Neuron (in vitro differentiated cells): ENCODE data around the gene TXNL1.

Source experiments
- H2AFZ ChIP-seq: one replicate; pipeline ENCODE4 v1.6.1; 2013; ENCODE audit warnings: low read depth, mild to moderate bottlenecking, inconsistent platforms, low read length, moderate library complexity
- H3K27me3 ChIP-seq: one replicate; pipeline ENCODE4 v1.6.1; 2013; ENCODE audit warnings: low read length; ENCODE audit not compliant: insufficient read depth
- H3K36me3 ChIP-seq: one replicate; pipeline ENCODE4 v1.6.1; 2013; ENCODE audit warnings: low read length; ENCODE audit not compliant: insufficient read depth
- H3K4me1 ChIP-seq: one replicate; pipeline ENCODE4 v1.6.1; 2013; ENCODE audit warnings: low read length; ENCODE audit not compliant: insufficient read depth
- H3K4me3 ChIP-seq: 2 replicates; pipeline ENCODE4 v1.5.1; 2013; ENCODE audit warnings: mild to moderate bottlenecking, low read length, moderate library complexity
- H3K9me3 ChIP-seq: one replicate; pipeline ENCODE4 v1.6.1; 2013; ENCODE audit warnings: low read length

TXNL1 gene

DNA sequence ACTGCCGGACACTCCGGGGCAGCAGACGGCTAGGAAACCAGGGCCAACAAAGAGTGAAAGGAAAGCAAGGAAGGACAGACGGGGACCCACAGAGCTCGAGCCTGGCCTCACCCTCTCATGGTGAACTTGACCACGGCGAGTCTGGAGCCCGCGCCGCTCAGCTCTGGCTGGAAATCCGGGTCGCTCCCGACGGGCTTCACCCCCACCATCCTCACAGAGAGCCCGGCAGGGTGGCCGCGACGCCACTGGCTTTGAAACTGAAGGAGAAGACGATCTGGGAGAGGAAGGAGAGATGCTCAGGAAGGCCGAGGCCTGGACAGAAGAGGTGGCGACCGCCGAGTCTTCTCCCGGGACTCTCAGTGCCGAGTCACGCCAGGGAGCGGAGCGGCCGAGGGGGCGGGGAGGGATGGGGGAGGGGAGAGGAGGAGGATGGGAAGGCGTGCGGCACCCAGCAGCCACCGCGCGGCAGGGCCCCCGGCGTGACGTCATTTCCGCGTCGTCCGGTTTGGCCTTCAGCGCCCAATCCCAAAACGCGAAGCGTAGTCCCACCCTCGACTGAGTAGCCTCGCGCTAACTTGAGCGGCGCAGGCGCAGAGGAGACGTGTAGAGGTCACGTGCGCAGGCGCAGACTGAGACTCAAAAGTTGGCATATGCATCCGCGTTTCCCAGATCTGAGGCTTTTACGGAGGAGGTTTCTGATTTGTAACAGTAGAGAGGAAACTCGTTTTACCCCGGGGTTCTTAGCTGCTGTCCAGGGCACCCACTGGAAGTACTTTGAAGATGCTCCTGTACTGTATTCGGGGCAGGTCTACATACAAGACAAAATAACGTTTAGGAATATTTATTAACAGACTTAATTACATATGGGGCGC, at the start of gene TXNL1:
TSS of gene TXNL1 (minus strand) at position 361 of the 872 bp plus-strand sequence. CDS start at position 209, 152 bp downstream.
- H3K27me3 ChIP-seq, result no peaks in the 10 kb centered on the region

DNA sequence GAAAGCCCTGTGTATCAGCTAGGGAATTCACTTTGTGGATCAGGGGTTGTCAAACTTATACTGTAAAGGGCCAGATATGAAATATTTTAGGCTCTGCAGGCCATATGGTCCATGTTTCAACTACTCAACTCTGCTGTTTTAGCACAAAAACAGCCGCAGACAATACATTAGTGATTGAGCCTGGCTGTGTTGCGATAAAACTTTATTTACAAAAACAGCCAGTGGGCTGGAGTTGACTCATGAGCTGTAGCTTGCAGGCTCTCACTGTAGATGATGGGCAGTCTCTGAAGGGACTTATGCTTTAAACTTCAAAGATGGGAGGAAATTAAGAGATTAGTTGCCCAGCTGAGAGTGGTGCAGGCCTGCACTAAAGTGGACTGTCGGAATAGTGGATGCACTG, 45.9 kb upstream of the TXNL1 start:
- no peaks in the 10 kb centered on the region for H3K4me1 ChIP-seq

More for the DNA sequence above, at the start of gene TXNL1:
- H2AFZ ChIP-seq, result peak within 1 kb of the TSS; percentile 89
- H3K9me3 ChIP-seq, result no peaks in the 10 kb centered on the region
- H3K4me1 ChIP-seq, result peaks cover 16% of the 10 kb centered on the region
- peaks cover 10% of the 10 kb centered on the region for H3K36me3 ChIP-seq
- H3K4me3 ChIP-seq, result peak within 1 kb of the TSS; percentile 94

DNA sequence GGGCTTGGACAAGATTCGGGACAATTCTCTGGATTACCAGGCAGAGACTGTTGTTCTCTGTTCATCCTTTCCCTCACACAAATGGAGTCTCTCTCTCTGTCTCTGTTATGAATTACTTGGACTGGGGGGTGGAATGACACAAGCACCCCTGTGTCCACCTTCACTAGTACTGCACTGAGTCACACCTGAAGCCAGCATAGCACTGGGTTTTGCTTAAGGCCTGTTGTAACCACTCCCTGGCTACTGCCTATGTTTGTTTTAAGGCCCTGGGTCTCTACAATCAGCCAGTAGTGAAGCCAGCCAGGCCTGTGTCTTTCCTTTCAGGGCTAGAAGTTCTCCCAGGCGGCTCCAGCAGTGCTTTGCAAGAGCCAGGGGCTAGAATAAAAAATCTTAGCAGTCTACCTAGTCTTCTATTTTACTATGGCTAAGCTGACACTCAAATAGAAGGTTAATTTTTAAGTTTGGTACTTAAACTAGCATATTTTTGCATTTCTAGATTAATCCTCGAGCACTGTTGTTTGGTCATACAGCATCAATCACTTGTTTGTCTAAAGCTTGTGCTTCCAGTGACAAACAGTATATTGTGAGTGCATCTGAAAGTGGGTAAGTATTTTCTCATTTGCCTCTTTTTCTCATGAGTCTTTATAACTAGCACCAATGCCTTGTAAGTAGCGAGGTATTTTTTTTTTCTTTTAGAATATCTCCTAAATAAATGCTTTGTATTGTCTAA, 40.6 kb upstream of the TXNL1 start:
- H2AFZ ChIP-seq, result no peak overlapping the region
- H3K9me3 ChIP-seq, result no peaks in the 10 kb centered on the region
- no peaks in the 10 kb centered on the region for H3K4me1 ChIP-seq
- H3K27me3 ChIP-seq, result no peaks in the 10 kb centered on the region
- H3K36me3 ChIP-seq, result peaks cover 3% of the 10 kb centered on the region
- no peak overlapping the region for H3K4me3 ChIP-seq

More for the DNA sequence above, 45.9 kb upstream of the TXNL1 start:
- no peak overlapping the region for H3K4me3 ChIP-seq
- no peaks in the 10 kb centered on the region for H3K36me3 ChIP-seq
- H3K9me3 ChIP-seq, result no peaks in the 10 kb centered on the region
- H3K27me3 ChIP-seq, result no peaks in the 10 kb centered on the region
- H2AFZ ChIP-seq, result no peak overlapping the region

DNA sequence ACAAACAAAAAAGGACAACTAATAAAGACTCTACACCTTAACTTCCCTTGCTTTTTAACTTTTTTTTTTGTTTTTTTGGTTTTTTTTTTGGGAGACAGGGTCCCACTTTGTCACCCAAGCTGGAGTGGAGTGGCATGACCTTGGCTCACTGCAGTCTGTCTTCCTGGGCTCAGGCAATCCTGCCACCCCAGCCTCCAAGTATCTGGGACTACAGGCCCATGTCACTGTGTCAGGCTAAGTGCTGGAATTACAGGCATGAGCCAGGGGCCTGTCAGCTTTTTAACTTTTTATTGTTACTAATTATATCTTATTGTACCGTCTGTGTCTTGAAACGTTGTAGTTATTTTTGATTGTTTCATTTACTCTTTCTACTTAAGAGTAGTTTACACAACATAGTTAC, 38.2 kb upstream of the TXNL1 start:
- peaks cover 3% of the 10 kb centered on the region for H3K36me3 ChIP-seq
- H3K9me3 ChIP-seq, result no peaks in the 10 kb centered on the region
- H3K4me3 ChIP-seq, result no peak overlapping the region
- H3K27me3 ChIP-seq, result no peaks in the 10 kb centered on the region
- no peaks in the 10 kb centered on the region for H3K4me1 ChIP-seq
- no peak overlapping the region for H2AFZ ChIP-seq

DNA sequence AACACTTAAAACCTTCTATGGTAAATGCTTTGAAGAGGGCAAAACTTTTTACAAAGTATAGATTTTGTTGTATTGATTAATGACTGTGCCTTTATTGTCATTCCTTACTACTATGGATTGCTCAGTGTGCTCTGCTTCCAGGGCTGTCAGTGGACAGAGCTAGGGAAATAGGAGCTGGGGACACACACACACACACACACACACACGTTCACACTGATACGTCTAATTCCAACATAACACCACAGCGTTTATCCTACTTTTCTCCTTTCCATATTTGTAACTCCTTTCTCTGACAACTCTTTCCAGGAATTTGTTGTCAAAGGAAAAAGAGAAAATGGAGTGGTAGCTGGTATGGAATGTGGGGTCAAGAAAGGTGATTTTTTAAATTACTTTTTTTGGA, 34.6 kb upstream of the TXNL1 start:
- Histone ChIP-seq H3K4me3 (no peak overlapping the region), H3K4me1 (peaks cover 4% of the 10 kb centered on the region), H3K36me3 (peaks cover 3% of the 10 kb centered on the region), H2AFZ (no peak overlapping the region), H3K27me3 (no peaks in the 10 kb centered on the region), H3K9me3 (no peaks in the 10 kb centered on the region)

DNA sequence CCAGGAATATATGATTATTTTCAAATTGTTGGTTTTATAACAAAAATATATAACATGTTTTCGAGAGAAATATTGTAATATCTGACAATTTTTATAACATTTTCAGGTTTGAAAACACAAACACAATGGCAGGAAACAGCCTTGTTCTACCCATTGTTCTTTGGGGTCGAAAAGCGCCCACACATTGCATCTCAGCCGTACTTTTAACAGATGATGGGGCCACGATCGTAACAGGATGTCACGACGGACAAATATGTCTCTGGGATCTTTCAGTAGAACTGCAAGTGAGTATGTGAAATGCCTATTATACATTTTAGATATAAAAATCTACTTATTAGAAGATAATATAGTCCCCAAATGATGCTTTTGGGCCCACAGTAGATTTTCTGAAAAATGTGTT, 34.0 kb upstream of the TXNL1 start:
- H3K27me3 ChIP-seq, result no peaks in the 10 kb centered on the region
- H3K36me3 ChIP-seq, result peaks cover 3% of the 10 kb centered on the region
- no peak overlapping the region for H2AFZ ChIP-seq
- H3K9me3 ChIP-seq, result no peaks in the 10 kb centered on the region
- peaks cover 4% of the 10 kb centered on the region for H3K4me1 ChIP-seq
- H3K4me3 ChIP-seq, result no peak overlapping the region

DNA sequence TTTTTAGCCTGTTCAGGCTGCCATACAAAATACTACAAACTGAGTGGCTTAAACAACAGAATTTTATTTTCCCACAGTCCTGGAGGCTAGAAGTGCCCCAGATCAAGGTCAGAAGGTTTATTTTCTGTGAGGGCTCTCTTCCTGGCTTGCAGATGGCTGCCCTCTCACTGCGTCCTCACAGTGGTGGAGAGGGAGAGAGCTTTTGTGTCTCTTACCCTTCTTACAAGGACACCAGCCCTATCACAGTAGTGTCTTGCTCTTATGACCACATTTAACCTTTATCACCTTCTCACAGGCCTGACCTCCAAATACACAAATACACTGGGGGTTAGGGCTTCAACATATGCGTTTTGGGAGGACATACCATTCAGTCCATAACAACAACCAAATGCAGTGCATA, 24.5 kb upstream of the TXNL1 start:
- Histone ChIP-seq H3K27me3 (no peaks in the 10 kb centered on the region), H3K4me3 (no peak overlapping the region)

DNA sequence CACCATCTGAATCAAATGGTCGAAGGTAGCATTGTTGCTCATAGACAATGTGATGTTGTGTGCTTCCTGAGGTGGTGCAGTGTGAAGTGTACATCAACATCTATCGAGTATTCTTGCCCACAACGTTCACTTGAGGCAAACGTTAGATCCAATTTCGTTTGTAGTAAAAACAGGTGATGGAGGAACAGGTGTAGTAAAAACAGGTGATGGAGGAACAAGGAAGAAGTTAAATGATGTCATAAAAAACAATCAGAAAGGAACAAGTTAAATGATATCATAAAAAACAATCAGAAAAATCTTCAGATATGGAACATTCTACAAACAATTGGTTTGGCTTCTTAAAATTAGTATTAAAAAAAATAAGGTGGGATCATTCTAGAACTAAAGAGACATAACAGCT, 24.1 kb upstream of the TXNL1 start:
- Histone ChIP-seq H3K4me1 (no peaks in the 10 kb centered on the region), H2AFZ (no peak overlapping the region), H3K9me3 (peaks cover 2% of the 10 kb centered on the region), H3K27me3 (no peaks in the 10 kb centered on the region), H3K36me3 (no peaks in the 10 kb centered on the region), H3K4me3 (no peak overlapping the region)

More for the DNA sequence above, 24.5 kb upstream of the TXNL1 start:
- peaks cover 2% of the 10 kb centered on the region for H3K9me3 ChIP-seq
- no peaks in the 10 kb centered on the region for H3K36me3 ChIP-seq
- H2AFZ ChIP-seq, result no peak overlapping the region
- no peaks in the 10 kb centered on the region for H3K4me1 ChIP-seq

DNA sequence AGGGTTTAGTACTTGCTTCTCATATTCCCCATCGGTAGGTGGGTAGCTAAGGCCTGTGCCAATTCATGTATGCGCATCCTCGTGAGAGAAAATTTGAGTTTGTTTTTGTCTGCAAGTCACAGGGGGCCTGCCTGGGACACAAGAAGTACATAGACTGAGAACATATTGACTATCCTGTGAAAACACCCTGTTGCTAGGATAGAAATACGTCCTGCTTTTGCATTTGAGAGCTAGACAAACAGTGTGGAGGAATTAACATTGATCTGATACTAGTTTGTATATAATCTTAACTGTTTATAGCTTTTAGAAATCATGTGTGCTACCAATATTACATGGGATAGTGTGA, 23.6 kb upstream of the TXNL1 start:
- Histone ChIP-seq H3K9me3 (peaks cover 2% of the 10 kb centered on the region), H3K36me3 (no peaks in the 10 kb centered on the region), H3K27me3 (no peaks in the 10 kb centered on the region), H3K4me1 (no peaks in the 10 kb centered on the region), H2AFZ (no peak overlapping the region), H3K4me3 (no peak overlapping the region)

DNA sequence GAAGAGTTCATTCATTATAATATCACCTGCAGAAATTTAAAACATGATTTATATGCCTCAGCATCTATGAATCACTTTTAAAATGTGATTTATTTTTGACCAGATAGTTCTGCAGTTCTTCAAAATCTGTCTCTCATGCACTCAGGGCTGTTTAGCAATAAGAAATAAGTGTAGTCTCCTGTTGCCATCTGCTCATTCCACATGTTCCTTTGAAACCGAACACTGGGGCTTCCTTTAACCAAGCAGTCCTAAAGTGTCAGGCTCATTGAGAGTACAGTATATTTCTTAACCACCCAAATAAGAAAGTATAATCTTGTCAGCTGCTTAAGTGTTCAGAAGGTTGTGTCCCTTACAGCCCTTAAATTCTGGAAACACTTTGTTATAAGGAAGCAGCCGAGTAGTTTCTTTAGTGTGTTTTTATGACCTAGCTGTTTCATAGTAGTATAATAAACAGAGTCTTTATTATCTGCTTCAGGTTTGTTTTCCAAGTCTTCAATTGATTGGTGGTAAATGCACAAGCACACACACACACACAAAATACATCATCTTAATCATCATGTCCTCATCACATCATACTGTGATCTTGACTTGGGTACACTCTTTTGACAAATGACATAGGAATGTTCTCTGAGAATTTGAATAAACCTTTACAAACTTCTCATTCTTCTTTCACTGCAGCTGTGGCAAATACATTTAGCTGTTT, 23.1 kb upstream of the TXNL1 start:
- no peak overlapping the region for H2AFZ ChIP-seq
- no peaks in the 10 kb centered on the region for H3K27me3 ChIP-seq
- H3K36me3 ChIP-seq, result no peaks in the 10 kb centered on the region
- no peaks in the 10 kb centered on the region for H3K4me1 ChIP-seq
- peaks cover 2% of the 10 kb centered on the region for H3K9me3 ChIP-seq
- H3K4me3 ChIP-seq, result no peak overlapping the region

DNA sequence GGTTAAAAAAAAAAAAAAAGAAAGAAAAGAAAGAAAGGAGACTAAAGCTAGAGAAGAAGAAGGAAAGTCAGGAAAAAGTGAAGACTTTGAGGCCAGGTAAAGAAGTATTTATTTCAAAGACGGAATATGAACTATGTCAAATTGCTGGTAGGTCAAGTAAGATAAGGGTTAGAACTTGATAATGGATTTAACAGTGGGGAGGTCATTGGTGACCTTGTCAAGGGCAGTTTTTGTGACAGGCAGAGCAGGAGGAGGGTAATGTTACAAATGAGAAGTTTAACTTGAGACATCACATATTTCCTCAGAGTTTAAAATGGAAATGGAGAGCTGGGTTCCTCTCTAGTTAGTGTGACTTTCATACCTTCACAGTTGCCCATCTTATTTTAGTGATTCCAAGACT, 22.3 kb upstream of the TXNL1 start:
- no peaks in the 10 kb centered on the region for H3K27me3 ChIP-seq
- H2AFZ ChIP-seq, result no peak overlapping the region
- H3K36me3 ChIP-seq, result no peaks in the 10 kb centered on the region
- H3K4me1 ChIP-seq, result no peaks in the 10 kb centered on the region
- peaks cover 2% of the 10 kb centered on the region for H3K9me3 ChIP-seq
- H3K4me3 ChIP-seq, result no peak overlapping the region

DNA sequence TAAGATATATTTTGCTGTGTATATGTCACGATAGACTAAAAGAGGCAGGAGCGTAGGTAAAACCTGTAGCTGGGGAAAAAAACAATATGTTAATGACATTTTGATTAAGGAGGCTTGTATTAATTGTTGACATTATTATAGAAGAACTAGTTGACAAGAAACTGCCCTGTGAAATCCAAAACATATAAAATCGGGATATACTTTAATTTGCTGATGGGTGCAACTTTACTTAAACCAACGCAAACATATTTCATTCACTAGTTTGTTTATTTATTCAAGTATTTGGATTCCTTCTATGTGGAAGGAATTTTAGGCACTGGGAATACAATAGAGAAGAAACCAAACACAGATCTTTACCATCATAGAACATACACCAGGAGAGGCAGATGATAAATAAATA, 20.7 kb upstream of the TXNL1 start:
- H2AFZ ChIP-seq, result no peak overlapping the region
- peaks cover 2% of the 10 kb centered on the region for H3K9me3 ChIP-seq
- H3K4me3 ChIP-seq, result no peak overlapping the region
- no peaks in the 10 kb centered on the region for H3K27me3 ChIP-seq
- H3K4me1 ChIP-seq, result no peaks in the 10 kb centered on the region
- no peaks in the 10 kb centered on the region for H3K36me3 ChIP-seq

DNA sequence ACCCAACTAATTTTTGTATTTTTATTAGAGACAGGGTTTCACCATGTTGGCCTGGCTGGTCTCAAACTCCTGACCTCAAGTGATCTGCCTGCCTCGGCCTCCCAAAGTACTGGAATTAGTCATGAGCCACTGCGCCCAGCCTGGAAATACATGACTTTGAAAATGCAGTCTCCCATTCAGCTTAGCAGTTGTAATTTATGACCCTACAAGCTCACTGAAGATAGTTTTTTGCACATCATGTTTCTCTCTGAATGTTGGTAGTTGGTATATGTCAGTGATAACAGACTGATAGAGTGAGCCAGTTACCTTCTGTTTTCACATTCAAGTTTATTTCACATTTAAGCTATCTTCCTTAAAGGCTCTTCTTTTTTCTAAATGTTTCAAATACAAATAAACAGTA, 19.9 kb upstream of the TXNL1 start:
- no peaks in the 10 kb centered on the region for H3K27me3 ChIP-seq
- no peak overlapping the region for H3K4me3 ChIP-seq
- no peaks in the 10 kb centered on the region for H3K4me1 ChIP-seq
- H3K9me3 ChIP-seq, result peaks cover 2% of the 10 kb centered on the region
- H2AFZ ChIP-seq, result no peak overlapping the region
- no peaks in the 10 kb centered on the region for H3K36me3 ChIP-seq
